IPS-11a (cell line): ENCODE measurements around the gene STK32C.
"Not testable (repeated sequence)": the region's sequence is repeated elsewhere in the genome, so short reads cannot be mapped to it uniquely, and the experiment has no call there.

ENCODE experiments used
- H3K4me3 ChIP-seq: one replicate; pipeline ENCODE4 v1.5.1; 2013; ENCODE audit warnings: low read depth, low read length, control low read depth

The STK32C gene

DNA sequence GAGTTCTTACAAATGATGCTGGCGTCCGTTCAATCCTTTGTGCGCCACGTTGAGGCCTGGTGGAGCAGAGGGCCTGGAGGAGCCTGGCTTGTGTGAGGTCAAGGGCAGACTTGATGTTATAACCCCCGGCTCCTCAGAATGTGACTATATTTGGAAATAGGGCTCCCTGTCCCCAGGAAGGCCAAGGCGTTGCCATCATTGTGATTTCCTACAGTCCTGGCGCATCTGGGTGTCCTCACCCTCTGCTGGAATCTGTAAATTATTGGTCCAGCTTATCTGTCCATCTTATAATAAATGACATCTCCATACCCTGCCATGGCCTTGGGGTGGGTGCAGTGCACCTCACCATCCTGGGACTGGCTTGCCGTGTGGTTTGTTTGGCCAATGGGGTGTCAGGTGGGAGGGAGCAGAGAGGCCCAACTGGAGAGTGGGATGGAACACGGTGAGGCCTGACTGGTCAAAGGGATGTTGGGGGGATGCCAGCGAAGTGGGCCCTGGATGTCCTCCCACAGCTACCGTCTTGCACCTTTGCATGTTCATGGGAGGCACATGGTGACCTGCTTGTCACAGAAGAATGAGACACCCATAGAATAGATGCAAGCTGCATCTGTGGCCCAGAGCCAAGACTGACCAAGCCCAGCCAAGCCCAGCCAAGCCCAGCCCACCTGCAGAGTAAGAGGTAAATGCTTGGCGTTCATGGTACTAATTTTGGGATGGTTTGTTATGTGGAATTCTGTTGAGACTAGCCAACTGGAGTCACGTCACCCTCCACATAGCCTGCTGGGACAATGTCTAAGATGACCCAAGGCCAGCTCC lies 13.1 kb upstream of the STK32C start:
- no peak overlapping the region for H3K4me3 ChIP-seq

DNA sequence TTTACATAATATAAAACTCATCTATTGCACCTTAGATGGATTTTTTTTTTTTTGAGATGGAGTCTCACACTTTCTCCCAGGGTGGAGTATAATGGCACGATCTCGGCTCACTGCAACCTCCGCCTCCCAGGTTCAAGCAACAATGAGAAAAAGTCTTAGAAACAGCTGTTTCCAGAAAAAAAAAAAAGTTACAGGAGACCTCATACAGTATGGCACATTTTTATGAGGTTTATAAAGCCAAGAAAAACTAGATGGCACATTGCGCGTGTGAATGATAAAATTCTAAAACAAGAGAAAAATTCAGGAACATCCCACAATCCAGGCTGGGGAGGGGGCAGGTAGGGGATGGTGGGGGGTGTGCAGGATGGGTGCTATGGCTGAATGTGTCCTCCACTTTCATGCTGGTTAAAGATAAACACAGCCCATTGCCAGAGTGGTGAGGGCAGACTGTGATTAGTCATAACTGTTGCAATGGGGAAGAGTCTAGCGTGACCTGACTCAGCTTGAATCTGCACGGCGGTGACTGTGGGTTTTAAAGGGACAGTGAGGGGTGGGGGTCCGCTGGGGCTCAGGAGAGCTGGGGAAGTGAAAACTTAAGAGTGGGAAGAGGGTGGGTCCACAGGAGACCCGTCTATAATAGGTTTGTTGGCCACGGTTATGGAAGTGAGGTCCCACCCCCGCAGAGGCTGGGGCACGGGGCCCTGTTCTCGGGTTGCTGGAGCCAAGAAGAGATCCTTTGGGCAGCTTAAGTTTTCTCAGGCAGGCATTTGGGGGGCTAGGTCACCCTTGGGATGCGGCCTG lies 12.3 kb upstream of the STK32C start:
- no peak overlapping the region for H3K4me3 ChIP-seq

DNA sequence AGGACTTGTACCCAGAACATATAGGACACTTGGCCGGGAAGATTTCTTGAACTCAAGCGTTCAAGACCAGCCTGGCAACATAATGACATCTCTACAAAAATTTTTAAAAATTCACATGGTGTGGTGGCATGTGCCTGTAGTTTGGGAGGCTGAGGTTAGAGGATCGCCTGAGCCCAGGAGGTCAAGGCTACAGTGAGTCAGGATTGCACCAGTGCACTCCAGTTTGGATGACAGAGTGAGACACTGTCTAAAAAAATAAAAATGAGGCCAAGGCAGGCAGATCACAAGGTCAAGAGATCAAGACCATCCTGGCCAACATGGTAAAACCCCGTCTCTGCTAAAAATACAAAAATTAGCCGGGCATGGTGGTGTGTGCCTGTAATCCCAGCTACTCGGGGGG lies 9.7 kb upstream of the STK32C start:
- H3K4me3 ChIP-seq: not testable (repeated sequence)

DNA sequence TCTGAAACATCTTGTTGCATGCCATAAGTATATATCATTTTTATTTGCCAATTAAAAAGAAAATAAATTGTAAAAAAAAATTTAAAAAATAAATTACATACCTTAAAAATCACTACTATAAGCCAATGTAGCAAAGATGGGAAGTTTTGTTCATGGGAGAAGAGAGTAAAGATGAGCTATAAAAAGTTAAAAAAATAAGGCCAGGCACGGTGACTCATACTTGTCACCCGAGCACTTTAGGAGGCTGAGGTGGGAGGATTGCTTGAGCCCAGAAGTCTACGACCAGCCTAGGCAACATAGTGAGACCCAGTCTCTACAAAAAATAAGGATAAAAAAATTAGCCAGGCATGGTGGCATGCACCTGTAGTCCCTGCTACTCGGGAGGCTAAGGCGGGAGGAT lies 8.4 kb upstream of the STK32C start:
- H3K4me3 ChIP-seq: no peak overlapping the region

DNA sequence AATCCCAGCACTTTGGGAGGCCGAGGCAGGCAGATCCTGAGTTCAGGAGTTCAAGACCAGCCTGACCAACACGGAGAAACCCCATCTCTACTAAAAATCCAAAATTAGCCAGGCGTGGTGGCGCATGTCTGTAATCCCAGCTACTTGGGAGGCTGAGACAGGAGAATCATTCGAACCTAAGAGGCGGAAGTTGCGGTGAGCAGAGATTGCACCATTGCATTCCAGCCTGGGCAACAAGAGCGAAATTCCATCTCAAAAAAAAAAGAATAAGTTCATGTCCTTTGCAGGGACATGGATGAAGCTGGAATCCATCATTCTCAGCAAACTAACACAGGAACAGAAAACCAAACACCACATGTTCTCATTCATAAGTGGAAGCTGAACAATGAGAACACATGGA lies 7.1 kb upstream of the STK32C start:
- H3K4me3 ChIP-seq: not testable (repeated sequence)

DNA sequence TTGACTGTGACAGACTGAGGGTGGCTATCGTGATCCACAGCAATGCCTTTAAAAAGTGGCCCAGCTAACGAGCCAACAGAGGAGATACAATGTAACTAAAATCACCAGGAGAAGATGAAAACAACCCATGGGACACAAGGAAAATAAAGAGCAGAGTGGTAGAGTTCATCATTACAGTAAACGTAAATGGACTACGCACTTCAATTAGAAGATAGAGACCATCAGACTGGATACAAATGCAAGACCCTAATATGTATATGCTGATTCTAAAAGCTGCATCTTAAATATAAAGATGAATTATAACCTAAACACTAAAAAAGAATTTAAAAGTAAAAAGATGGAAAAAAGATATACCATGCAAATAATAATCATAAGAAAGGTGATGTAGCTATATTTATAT lies 6.6 kb upstream of the STK32C start:
- no peak overlapping the region for H3K4me3 ChIP-seq

DNA sequence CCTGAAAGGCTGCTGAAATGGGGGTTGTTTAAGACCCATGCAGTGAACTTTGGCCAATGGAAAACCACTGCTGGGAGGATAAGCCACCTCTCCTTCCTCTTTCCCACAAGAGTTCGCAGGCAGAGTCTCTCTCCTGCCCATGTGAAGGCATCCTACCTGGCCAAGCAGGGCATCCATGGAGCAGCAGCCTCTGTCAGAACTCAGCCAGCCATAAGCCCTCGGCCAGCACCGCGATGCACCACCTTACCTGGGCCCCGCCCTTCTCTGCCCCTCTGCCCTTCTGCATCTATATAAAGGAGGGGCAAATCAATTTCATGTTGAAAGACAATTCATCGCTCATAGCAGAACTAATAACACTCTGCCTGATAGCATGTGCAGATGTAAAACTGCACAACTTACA lies 6.1 kb upstream of the STK32C start:
- no peak overlapping the region for H3K4me3 ChIP-seq

DNA sequence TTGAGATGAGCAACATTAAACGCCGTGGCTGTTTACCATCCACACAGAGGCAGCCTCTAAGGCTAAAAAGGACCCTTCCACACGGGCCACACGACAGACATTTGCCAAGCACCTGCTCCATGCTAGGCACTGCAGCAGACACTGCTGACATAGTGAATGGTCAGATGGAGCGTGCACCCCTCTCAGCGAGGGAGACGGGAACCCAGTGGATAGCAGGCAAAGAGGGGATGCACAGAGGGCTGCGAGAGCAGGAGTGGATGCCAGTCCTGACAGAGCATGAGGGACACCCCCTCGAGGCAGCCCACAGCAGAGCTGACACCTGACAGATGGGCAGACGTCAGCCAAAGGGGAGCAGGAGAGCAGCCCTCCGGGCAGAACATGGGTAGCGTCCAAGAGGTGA lies 5.6 kb upstream of the STK32C start:
- no peak overlapping the region for H3K4me3 ChIP-seq

DNA sequence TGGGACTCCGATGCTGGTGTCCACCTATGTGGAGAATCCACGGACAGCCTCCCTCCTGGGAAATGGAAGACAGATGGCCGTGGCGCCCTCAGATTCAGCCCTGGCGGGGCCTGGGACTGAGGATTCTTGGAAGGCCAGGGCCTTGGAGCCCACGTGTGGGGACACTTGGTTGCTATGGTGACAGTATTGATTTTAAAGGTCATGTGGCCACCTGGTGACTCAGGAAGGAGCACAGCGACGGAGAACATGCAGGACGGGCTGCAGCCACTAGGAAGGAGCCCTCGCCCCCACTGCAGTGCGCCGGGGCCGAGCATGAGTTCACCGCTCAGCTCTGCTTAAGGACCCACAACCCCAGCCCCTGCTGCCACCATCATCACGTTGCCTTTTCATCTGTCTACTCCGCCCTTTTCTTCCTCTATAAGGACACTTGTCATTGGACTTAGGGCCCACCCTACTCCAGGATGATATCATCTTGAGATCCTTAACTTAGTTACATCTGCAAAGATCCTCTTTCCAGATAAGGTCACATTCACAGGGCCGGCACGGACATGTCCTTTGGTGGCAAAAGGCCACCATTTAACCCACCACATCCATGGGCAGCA lies 3.7 kb upstream of the STK32C start:
- no peak overlapping the region for H3K4me3 ChIP-seq

DNA sequence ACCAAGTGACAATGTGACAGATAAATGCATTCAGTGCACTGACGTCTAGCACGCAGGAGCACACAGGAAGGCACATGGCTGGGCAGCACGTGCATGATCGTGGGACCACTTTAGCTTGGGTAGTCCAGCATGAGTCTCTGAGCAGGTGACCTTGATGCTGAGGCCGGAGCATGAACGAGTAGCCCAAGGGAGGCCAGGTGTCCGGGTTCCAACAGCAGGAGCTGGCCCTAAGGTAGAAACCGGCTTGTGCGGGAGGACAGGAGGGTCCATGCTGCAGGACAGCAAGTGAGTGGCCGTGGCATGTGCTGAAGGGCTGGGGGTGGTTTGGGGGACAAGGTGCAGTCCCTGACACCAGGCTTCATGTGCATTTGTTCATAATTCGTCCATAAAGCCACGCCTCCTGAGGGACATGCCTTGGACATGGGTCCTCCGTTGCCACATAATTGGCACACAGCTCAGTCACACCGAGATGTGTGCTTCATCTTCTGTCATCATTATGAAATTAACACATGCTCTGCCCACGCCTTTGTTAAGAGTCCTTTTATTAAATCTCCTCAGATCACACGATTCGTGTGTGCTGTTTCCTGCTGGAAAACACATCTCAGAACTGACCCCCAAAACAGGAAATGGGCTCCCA lies 3.1 kb upstream of the STK32C start:
- no peak overlapping the region for H3K4me3 ChIP-seq

DNA sequence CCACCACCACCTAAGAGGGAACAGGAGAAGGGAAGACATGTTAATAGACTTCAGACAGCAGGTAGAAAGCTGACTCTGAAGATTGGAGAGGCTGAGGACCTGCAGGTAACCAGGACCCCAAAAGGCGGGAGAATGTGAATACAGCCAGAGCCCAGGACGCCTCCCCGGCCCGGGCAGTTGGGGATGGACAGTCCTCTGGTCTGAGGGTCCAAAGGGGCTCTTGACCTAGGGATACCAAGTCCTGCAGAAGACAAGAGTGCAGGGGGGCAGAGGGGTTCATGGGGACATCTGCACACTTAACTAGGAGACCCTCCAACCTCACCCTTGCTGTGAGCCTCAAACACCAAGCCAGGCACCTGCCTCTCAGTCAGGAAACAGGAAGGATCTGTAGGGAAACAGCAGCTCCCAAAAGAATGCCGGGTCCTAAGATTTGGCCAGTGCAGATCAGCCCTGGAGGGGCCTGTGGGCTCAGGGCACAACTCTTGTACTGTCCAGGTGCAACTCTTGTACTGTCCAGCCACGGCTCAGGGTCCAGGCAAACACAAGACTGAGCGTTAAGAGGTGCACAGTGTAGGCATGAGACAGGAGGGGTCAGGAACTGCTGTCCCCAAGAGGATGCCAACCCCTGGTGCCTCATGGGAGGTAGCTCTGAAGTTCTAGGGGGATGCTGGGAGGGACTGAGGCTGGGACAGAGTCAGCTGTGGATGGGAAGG lies 2.3 kb upstream of the STK32C start:
- no peak overlapping the region for H3K4me3 ChIP-seq

DNA sequence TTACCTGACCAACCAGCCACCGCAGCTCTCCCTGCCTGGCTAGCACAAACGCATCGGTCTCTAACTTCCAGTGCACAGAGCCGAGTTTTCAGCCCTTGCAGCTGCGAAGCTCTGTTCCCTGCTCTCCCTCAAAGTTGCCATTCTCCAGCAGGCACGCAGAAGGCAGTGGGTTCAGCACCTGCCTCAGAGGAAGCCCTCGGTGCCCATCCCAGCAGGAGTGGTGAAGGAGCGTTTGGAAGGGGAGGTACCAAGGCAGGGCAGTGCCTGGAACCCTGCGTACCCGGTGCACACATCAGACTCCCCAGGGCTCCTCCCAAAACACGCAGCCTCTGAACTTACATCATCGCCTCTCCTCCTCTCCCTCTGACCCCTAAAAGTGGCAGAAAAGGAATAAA lies 1.7 kb upstream of the STK32C start:
- H3K4me3 ChIP-seq: no peak overlapping the region

DNA sequence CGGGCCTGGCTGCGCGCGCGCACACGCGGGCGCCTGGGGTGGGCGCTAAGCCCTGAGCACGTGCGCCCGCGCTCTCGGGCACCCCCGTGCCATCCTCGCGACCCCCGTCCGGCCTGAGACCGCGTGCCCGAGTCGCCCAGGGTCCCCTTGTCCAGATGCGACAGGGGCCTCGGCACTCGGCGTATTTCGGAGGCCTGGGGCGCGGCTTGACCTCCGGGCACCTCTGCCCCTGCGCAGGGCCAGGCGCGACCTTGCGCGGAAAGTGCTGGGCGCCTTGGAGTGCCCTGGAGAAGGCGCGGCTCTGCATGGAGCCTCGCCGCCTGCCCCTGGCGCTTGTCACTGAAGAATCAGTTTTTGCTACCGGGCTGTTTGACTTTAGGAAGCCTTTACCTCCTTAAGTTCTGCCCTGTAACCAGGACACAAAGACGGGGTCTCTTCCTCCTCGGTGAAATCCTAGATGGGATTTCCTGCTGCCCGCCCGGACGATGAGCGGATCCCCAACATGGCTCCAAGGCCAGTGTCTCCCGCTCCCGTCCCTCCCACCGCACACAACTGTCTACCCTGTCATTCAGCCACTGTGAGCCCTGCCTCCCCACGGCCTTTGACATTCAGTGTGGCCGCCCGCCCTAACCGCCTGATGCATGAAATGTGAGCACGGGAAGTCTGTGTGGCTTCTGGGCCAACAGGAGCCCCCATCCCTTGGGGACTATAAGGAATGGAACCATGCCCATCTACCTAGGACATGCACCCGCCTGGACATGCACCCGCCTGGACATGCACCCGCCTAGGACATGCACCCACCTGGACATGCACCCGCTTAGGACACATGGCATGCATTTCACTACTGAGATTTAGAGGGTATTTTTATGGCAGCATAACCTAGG lies 1.1 kb upstream of the STK32C start:
- peak overlapping the region; percentile 61 for H3K4me3 ChIP-seq

DNA sequence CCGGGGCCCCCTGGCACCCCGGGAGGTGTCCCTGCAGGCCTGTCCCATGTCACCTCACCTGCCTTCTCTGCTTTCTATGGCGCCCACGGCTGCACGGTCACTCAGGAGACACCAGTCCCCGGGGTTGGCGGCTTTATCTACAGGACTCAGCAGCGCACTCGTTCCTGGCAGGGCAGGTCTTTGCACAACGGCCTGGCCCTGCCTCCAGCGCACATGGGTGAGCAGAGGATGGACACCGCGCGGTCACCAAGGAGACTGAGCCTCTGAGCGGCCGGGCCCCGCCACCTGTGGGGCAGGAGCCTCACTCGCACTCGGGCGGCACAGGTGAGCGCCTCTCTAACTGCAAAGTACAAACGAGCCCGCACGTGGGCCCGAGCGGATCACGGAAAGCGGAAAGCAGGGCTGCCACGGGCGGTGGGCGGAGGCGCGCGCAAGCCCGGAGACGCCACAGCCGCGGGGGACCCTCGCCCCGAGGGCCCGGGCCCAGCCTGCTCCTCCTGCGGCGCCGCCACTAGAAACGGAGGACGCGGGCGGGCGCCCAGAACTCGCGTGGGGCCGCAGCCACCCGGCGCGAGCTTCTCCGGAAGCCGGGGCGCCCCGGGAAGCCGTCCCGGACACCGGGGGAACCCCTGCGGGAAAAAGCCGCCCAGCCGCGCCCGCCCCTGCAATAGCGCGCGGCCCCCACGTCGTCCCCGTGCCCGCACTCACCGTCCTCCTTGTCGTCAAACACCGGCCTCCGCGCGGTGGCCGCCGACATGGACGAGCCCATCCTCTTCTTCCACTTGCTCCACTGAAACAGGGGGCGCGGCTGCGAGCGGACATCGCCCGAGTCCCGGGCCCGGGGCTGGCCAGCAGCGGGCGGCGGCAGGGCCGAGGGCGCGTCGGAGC lies 642 bp downstream of the STK32C start:
- H3K4me3 ChIP-seq: peak overlapping the region; percentile 39

DNA sequence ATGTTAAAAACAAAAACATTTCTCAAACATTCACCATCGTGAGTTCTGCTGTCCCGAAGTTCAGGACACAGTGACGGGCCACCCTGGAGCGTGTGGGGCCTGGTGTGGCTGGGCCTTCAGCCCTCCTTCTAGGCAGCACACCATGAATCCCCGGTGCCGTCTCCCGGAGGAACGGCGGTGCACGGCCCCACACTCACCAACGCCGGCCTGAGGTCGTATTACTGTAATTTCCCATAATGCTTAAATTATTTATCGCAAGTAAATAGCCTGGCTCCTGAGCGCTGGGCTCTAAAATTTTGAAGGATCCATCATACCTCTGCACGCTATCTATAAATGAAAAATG lies 1.4 kb downstream of the STK32C start:
- no peak overlapping the region for H3K4me3 ChIP-seq

DNA sequence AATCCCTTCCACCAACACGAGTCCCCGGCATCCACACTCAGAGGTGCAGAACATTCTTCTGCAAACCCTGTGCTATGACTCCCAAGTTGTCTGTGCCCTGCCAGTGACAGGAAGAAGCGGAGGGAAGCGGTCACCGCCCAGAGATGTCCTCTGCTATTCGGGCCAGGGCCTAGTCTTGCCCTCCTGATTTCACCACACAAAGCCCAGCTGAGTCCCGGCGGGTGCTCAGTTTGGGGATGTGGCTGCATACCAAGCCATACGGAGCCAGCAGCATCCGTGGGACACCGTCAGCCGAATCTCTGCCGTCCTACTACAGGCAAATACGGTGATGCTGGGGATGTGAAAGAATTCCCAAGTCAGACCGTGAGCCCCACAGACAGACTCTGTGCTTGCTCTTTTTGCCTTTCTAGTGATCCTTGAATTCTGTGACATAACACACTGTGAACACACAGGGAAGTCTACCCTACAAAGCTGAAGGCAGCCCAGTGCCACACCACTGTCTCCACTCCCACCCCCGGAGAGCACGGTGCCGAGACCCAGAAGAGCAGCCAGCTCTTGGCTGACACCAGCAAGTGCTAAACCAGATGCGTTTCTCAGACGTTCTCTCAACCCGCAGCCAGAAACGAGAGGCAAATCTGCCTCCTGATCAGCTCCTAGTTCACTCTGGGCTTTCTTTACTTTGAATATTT lies 2.0 kb downstream of the STK32C start:
- H3K4me3 ChIP-seq: no peak overlapping the region

DNA sequence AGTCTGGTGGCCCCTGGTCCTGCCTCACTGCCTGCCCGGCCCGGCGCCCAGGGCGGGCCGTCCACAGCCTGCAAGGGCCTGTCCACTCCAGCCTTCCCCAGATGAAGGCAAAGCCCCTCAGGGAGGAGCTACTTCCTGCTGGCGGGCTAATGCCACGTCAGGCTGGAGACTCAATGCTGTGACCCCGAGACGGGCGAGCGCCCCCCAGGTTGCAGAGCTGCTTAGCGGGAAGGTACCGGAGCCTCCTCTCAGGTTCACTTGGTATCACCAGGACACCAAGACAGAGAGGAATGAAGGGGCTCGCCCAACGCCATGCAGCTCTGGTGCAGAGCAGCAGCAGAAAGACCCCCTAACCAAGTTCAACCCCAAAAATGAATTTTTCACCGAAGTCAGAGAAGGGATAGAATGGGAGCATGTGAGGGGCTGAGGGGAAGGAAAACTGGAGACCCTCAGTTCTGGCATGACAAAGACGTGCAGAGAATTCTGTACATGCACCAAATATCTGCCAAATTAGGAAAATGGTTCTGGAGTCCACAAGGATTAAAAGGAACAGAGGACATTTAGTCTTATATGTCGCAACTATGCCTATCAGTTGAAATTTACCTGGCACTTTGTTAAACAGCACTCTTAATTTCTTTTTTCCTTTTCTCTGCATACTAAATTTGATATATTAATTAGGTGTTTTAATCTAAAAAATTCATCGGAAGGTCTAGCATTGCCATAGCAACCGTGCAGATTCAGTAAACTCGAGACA lies 2.8 kb downstream of the STK32C start:
- no peak overlapping the region for H3K4me3 ChIP-seq
